ENCODE results near the gene MSRB1. TPM values are rescaled to one million over a fixed set of nuclear protein-coding genes. Genes with fewer than 3 reads are reported as not detected.

Gene MSRB1
- total and polyA plus RNA-seq, 2 of the 13 experiments (the other 11 are each of a cell fraction or from before 2014, with no cell fraction given) = 32.1 to 75.4 TPM

GRCh38 chr16:1982991-1983543 is 40.1 kb upstream of the MSRB1 start (continued):
- TF ChIP-seq CSRNP1 (CRISPR knock-in tag; IDR thresholded peaks at IDR 0.05) (peak; percentile 51; the same call in 1 of the 2 replicates), ZNF605 (CRISPR knock-in tag; IDR thresholded peaks at IDR 0.05) (peak; percentile 78), ZNF225 (CRISPR knock-in tag; IDR thresholded peaks at IDR 0.05) (no peak), ZNF678 (CRISPR knock-in tag; IDR thresholded peaks at IDR 0.05) (0 out of 2 replicates have a peak, but pooled peaks have one; percentile 25), SMC3 (IDR thresholded peaks at IDR 0.05; ENCODE audit: low read length) (0 out of 2 replicates have a peak, but pooled peaks have one; percentile 10), ZNF556 (CRISPR knock-in tag; IDR thresholded peaks at IDR 0.05; ENCODE audit: borderline replicate concordance) (peak; percentile 23; the same call in 1 of the 2 replicates), ZNF768 (CRISPR knock-in tag; IDR thresholded peaks at IDR 0.05) (peak; percentile 81; the same call in 1 of the 2 replicates), PRDM10 (CRISPR knock-in tag; IDR thresholded peaks at IDR 0.05; ENCODE audit: low read depth) (0 out of 2 replicates have a peak, but pooled peaks have one; percentile 19), SRY (CRISPR knock-in tag; IDR thresholded peaks at IDR 0.05) (peak; percentile 29; the same call in 1 of the 2 replicates), ZNF558 (CRISPR knock-in tag; IDR thresholded peaks at IDR 0.05; ENCODE audit: borderline replicate concordance) (no peak), ZMYM3 (CRISPR knock-in tag; IDR thresholded peaks at IDR 0.05) (peak; percentile 51; the same call in 1 of the 2 replicates), KLF15 (CRISPR knock-in tag; IDR thresholded peaks at IDR 0.05; ENCODE audit: borderline replicate concordance) (no peak)

All from HepG2 (cell line).